ENCODE measurements around the gene CFHR5.
"Not testable (repeated sequence)": the region's sequence is repeated elsewhere in the genome, so short reads cannot be mapped to it uniquely, and the experiment has no call there.

The CFHR5 gene

GRCh38 chr1:196977278-196977677 lies at the start of gene CFHR5:
Gene CFHR5, plus strand, starts transcription at chr1:196977556. Its CDS starts 109 bp downstream, at chr1:196977665.
- no peak for DNase-seq (ENCODE audit: low spot score)

GRCh38 chr1:196932853-196933252 lies 44.5 kb upstream of the CFHR5 start:
- not testable (repeated sequence) for DNase-seq (ENCODE audit: low spot score)

DNA sequence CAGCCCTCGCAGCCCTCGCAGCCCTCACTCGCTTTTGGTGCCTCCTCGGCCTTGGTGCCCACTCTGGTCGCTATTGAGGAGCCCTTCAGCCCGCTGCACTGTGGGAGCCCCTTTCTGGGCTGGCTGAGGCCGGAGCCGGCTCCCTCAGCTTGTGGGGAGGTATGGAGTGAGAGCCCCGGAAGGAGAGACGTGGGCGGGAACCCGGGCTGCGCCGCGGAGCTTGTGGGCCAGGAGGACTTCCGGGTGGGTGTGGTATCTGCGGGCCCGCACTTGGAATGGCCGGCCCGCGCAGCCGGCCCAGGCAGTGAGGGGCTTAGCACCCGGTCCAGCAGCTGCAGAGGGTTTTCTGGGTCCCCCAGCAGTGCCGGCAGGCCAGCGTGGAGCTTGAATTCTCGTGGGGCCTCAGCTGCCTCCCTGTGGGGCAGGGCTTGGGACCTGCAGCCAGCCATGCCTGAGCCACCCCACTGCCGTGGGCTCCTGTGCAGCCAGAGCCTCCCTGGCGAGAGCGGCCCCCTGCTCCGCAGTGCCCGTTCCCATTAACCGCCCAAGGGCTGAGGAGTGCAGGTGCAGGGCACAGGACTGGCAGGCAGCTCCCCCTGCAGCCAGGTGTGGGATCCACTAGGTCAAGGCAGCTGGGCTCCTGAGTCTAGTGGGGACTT lies 43.7 kb upstream of the CFHR5 start:
- DNase-seq (ENCODE audit: low spot score) = no peak

DNA sequence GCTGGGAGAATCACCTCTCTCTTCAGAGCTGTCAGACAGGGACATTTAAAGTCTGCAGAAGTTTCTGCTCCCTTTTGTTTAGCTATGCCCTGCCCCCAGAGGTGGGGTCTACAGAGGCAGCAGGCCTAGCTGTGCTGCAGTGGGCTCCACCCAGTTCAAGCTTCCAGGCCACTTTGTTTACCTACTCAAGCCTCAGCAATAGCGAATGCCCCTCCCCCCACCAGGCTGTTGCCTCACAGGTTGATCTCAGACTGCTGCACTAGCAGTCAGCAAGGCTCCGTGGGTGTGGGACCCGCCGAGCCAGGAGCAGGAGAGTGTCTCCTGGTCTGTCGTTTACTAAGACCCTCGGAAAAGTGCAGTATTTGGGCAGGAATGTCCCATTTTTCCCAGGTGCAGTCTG lies 35.9 kb upstream of the CFHR5 start:
- not testable (repeated sequence) for DNase-seq (ENCODE audit: low spot score)

- not testable (repeated sequence) for DNase-seq (ENCODE audit: low spot score)
Observed at GRCh38 chr1:196943568-196943967, 33.8 kb upstream of the CFHR5 start, which contains the start of gene CFHR2. Gene CFHR2, plus strand, starts transcription at chr1:196943738. Its CDS starts 143 bp downstream, at chr1:196943881.

- DNase-seq (ENCODE audit: low spot score) = no peak
Observed at GRCh38 chr1:196951711-196952394, 25.5 kb upstream of the CFHR5 start.

DNA sequence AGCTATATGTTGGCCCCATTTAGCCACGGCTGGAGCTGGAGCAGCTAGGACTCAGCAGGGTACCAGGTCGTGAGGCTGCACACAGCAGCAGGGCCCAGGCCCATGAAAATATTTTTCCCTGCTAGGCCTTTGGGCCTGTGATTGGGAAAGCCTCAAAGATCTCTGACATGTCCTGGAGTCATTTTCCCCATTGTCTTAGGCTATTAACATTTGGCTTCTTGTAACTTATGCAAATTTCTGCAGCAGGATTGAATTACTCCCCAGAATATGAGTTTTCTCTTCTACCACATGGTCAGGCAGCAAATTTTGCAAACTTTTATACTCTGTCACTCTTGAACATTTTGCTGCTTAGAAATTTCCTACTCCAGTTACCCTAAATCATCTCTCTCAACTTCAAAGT lies 22.6 kb upstream of the CFHR5 start:
- DNase-seq (ENCODE audit: low spot score) = no peak

- no peak for DNase-seq (ENCODE audit: low spot score)
Observed at GRCh38 chr1:196955926-196956325, 21.4 kb upstream of the CFHR5 start.

DNA sequence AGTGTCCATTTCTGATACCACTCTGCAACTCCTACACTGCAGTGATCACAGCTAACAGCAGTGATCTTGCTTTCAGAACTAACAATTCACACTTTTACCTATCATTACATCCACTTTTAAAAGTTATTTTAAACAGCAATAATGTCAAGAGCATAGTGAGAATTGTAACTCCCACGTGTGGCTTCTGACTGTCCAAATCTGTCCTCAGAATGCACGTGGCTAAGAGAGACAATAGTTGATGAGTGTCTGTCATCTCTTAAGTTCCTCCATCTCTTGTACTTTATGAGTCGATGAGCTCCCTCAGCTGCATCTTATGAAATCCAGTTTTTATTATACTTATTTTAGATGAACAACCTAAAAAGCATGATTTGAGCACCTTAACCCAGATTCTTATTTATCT lies 16.5 kb upstream of the CFHR5 start:
- DNase-seq (ENCODE audit: low spot score) = no peak

GRCh38 chr1:196970182-196970581 lies 7.2 kb upstream of the CFHR5 start:
- no peak for DNase-seq (ENCODE audit: low spot score)

DNA sequence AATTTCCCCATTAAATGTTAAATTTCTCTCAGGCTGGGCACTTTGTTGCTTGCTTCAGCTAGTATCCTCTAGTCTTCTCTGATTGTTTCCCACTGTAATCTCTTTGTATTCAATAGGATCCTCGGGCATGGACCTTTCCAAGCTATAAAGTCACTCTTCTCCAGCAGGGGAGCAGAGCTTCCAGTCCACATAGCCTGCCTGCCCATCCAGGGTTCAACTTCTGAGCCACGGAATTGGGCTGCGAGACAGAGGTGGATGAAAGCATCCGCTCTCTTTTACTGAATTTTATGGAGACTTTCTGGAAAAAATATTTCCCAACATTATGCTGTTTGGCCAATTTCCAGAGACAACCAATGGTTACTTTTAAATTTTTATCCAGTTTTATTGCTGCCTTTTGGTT lies 1.1 kb upstream of the CFHR5 start:
- DNase-seq (ENCODE audit: low spot score) = no peak

GRCh38 chr1:196980859-196981258 lies 3.5 kb downstream of the CFHR5 start:
- no peak for DNase-seq (ENCODE audit: low spot score)

- not testable (repeated sequence) for DNase-seq (ENCODE audit: low spot score)
Observed at GRCh38 chr1:196982247-196982646, 4.9 kb downstream of the CFHR5 start.

DNA sequence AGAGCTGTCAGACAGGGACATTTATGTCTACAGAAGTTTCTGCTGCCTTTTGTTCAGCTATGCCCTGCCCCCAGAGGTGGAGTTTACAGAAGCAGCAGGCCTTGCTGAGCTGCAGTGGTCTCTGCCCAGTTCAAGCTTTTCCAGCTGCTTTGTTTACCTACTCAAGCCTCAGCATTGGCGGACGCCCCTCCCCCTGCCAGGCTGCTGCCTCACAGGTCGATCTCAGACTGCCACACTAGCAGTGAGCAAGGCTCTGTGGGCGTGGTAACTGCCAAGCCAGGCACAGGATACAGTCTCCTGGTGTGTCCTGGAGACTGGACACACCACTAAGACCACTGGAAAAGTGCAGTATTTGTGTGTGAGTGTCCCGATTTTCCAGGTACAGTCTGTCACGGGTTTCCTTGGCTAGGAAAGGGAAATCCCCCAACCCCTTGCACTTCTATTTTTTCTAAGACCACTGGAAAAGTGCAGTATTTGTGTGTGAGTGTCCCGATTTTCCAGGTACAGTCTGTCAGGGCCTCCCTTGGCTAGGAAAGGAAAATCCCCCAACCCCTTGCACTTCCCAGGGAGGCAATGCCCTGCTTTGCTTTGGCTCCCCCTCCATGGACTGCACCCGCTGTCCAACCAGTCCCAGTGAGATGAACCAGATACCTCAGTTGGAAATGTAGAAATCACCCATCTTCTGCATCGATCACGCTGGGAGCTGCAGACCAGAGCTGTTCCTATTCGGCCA lies 14.7 kb downstream of the CFHR5 start:
- not testable (repeated sequence) for DNase-seq (ENCODE audit: low spot score)

DNA sequence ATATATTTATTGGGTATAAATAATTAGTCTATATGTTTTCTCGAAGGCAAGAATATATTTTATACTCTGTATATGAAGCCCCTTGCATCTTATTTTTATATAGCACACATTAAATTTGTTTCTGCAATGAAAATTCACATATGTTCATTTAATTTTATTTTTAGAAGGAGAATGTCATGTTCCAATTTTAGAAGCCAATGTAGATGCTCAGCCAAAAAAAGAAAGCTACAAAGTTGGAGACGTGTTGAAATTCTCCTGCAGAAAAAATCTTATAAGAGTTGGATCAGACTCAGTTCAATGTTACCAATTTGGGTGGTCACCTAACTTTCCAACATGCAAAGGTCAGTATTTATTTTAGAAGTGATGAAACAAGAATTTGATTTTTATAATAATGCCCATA lies 16.6 kb downstream of the CFHR5 start:
- DNase-seq (ENCODE audit: low spot score) = no peak

DNA sequence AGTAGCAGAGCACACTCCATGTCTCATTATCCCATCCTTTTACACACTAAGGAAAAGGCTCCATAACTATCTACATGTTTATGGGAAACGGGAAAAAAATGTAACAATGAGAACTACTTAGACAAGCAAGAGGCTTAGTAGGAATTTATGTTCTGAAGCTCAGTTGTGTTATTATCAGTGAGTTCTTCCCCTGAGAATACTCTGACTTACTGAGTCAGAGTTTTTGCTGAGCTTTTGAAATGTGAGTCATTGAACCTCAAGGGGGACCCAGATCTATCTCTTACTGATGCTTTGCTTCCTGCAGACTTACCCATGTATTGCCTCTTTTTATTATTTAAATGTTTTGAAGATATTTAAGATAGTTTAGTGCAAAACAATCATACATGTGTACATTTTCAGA lies 20.1 kb downstream of the CFHR5 start:
- no peak for DNase-seq (ENCODE audit: low spot score)

- DNase-seq (ENCODE audit: low spot score) = no peak
Observed at GRCh38 chr1:197001828-197002227, 24.5 kb downstream of the CFHR5 start.

DNA sequence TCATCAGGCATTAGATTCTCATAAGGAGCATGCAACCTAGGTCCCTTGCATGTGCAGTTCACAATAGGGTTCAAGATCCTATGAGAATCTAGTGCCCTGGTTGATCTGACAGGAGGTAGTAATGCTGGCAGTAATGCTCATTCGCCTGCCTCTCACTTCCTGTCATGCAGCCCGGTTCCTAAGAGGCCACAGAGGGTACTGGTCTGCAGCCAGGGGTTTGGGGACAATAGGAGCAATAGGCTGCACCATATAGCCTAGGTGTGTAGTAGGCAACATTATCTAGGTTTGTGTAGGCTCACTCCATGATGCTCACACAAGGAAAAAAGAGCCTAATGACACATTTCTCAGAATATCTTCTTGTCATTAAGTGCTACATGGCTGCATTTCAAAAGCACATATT lies 25.8 kb downstream of the CFHR5 start:
- DNase-seq (ENCODE audit: low spot score) = no peak

DNA sequence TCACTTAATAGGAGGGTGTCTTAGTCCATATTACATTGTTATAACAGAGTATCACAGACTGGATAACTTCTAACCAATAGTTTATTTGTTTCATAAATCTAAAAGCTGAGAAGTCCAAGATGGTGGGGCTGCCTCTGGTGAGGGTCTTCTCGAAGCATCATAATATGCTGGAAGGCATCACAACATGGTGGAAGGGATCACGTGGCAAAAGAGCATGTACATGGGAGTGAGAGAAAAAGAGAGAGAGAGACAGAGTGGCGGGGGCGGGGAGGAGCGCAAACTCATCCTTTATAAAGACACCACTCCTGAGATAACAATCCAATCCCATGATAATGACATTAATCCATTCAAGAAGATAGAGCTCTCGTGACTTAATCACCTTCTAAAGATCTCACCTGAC lies 31.5 kb downstream of the CFHR5 start:
- no peak for DNase-seq (ENCODE audit: low spot score)

- no peak for DNase-seq (ENCODE audit: low spot score)
Observed at GRCh38 chr1:197011614-197012013, 34.3 kb downstream of the CFHR5 start.

- DNase-seq (ENCODE audit: low spot score) = no peak
Observed at GRCh38 chr1:197013234-197013633, 35.9 kb downstream of the CFHR5 start.

DNA sequence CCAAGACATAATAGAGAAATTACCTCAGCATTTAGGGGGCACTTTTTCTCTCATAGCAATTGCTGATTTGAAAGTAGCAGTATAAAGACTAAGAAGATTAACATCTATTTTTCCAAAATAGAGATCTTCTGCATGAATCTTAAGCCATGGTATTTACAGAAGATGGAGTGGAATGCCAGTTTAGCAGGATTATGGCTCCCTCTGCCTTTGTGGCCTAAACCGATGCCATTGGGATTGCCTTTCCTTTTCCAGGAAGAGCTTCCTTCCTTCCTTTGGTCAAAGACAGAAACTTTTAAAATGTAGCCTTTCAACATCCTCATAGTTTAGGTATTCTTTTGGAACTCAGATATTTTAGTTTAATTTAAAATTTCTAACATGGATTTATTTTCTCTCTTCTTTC lies 39.4 kb downstream of the CFHR5 start:
- no peak for DNase-seq (ENCODE audit: low spot score)

- no peak for DNase-seq (ENCODE audit: low spot score)
Observed at GRCh38 chr1:197017558-197018146, 40.3 kb downstream of the CFHR5 start.
